ENCODE results near the gene POLR2C.
"Not testable (repeated sequence)": the region's sequence is repeated elsewhere in the genome, so short reads cannot be mapped to it uniquely, and the experiment has no call there.

The POLR2C gene

DNA sequence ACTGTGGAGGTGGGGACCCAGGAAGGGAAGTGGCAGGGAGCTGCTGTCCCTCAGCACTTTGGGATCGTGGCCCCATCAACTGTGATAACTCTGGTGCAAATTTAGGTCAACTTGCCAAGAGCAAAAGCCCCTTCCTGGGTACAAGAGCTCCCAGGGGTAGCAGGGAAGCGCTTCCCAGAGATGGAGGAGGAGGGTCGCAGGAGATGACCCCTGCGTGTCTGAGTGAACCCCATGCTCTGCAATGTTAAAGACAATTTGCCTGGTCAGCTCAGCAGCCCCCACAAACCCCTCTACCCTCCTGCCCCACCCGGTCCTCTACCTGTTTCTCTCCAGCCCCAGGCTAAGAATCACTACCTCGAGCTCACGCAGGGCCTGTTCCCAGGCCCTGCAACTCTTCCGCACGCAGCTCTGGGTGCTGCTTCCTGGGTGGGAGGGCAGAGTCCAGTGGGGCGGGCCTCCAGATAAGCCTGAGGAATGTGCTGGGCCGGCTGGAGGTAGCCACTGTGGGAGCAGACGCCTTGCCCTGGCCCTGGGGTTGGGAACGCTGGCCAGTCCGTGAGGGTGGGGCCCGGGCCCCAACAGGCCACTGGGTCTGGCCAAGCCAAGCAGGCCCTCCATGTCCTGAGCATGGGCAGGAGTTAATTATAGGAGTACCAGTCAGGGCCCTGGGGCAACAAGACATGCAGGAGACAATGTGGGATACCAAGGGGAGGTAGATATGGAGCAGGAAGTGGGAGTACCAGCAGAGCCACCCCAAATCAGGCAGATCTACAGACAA lies 17.7 kb downstream of the POLR2C start:
- no peak for DNase-seq

DNA sequence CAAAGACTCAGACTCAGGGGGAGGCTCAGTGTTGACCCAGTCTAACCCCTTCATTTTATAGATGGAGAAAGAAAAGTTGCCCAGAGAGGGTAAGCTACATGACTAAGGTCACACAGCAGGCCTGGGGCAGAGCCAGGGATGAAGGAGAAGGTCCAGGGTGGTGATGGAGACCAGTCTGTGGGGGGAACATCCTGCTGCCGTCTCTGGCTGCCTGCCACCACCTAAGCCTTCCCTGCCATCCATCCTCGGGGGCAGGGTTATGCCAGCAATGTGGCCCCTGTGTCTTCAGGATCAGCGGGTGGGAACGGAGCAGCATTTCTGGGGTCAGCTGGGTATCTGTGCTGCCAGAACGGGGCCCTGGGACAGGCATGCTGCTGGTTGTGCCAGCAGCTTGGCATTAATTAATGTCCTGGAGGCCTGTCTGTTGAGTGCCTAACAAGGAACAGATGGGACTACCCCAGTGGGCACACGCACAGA lies 18.3 kb downstream of the POLR2C start:
- DNase-seq = no peak

DNA sequence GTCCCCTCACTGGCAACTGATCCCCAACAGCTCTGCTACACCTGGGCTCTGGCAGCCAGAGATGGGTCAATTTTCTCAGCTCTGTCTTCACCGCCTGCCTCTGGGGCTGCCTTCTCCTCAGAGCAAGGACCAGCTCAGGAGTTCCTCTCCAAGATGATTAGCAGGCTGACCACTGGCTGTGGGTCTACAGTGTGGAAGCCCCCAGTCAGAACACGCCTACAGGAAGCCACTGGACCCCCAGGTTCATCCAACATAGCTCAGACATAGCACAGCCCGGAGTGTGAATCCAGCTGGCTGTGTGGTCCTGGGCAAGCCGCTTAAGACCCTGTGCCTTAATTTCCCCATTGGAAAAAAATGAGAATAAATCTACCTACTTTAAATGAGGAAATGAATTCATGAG lies 18.9 kb downstream of the POLR2C start:
- no peak for DNase-seq

DNA sequence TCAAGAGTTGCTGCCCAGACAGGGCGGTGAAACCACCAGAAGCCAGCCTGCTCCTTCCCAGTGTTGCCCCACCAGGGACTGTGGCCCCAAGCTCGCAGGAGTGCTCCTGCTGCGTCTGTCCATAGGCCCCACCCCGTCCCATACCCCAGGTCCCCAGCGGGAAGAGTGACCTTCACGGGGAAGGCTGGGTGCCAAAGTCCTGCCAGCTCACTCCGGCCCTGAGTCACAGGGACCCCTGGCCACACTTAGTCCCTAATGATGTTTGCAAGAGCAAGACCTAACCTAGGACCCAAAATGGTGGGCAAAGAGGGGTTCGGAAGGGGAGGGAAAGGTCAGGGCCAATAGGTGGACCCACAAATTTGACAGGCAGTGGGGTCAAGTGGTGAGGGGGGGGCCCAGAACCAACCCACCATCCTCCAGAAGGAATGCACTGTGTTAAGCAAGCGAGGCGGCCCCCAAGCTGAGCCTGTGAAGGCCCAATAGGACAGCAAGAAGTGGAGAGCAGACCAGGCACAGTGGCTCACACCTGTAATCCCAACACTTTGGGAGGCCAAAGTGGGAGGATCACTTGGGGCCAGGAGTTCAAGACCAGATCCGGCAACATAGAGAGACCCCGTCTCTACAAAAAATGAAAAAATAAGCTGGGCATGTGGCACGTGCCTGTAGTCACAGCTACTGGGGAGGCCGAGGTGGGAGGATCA lies 20.5 kb downstream of the POLR2C start:
- DNase-seq = no peak

DNA sequence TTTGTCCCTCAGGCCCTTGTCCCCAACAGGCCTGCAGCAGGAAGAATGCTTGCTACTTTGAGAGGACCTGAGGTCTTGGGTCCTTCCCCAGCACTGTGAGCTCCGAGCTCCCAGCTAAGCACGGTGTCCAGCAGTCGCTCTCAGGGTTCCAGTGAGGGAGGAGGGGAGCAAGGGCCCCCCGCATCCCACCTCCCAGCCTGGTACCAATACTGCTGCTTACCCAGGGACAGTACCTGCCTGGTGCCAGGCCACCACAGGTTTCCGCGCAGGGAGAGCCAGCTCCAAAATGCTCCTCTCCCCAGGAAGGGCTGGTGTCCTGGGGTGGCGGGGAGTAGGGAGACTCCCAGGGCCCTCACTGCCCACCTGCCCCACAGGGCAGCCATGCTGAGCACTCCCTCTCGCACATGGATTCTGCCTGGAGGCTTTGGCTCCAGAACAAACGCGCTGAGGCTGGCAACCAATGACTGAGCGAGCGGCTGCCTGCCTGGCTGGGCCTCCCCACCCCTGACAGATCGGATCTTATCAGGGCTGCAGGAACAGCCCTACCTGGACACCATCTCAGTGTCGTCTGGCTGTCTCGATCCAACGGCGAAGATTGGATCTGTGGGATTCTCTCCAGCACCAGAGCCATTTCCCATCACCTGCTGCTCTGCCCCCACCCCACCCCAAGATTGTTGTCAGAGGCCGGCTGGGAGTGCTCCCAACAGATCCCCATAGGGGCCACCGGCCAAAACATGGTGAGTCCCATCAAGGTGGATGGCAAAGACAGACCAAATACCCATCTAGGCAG lies 21.4 kb downstream of the POLR2C start:
- no peak for DNase-seq

DNA sequence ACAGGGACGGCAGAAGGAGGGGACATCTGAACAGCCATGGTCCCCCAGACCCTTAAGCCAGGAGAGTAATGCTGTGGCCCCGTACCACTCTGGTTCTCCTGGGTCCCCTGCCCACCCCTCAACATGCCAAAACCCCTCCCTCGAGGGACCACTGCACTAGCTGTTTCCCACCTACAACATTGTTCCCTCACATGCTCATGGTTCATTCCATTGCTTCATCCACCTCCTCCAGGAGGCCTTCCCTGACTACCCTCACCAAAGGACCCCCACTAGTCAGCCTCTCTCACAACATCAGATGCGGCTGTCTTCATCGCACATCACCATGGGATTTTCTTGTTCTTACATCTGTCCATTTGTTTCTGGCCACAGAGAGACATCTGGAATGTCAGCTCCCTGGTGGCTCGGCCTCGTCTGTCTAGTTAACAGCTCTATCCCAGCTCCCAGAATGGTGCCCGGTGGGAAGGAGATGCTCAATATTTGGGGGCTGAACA lies 22.1 kb downstream of the POLR2C start:
- no peak for DNase-seq

DNA sequence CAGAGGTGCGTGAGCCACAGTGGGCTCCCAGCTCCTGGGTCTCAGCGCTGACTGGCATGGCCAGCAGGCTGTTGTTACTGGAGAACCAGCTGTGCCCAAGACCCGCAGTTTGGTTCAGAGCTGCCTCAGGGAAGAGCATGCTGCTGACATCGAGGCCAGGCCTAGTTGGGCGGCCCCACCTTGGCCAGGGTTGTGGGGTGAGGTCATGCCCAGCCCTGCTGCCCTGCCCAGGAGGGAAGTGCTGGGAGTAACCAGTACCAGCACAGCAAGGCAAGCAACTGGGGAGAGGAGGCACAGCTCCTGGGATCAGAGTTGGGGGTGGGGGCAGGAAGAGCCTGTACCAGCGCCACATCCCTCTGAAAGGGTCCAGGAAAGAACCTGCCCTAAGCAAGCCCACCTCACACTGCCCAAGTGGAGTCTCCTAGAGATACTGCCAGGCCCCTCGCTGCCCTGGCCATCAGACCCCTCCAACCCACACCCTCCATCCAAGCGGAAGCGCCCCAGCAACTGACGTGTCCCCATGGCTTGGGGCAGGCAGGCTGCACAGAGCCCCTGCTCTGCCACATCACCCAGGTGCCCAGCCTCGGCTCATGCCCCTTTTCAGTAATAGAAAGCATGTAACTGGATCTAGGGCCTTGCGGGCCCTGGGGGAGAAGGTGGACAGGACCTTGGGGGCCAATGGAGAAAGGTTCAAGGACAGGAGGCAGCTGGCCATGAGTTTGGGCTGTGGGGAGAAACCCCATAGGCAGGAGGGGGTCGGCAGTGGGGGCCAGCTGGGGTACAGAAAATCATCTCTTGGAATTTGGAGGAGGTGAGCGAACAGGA lies 22.8 kb downstream of the POLR2C start:
- no peak for DNase-seq

DNA sequence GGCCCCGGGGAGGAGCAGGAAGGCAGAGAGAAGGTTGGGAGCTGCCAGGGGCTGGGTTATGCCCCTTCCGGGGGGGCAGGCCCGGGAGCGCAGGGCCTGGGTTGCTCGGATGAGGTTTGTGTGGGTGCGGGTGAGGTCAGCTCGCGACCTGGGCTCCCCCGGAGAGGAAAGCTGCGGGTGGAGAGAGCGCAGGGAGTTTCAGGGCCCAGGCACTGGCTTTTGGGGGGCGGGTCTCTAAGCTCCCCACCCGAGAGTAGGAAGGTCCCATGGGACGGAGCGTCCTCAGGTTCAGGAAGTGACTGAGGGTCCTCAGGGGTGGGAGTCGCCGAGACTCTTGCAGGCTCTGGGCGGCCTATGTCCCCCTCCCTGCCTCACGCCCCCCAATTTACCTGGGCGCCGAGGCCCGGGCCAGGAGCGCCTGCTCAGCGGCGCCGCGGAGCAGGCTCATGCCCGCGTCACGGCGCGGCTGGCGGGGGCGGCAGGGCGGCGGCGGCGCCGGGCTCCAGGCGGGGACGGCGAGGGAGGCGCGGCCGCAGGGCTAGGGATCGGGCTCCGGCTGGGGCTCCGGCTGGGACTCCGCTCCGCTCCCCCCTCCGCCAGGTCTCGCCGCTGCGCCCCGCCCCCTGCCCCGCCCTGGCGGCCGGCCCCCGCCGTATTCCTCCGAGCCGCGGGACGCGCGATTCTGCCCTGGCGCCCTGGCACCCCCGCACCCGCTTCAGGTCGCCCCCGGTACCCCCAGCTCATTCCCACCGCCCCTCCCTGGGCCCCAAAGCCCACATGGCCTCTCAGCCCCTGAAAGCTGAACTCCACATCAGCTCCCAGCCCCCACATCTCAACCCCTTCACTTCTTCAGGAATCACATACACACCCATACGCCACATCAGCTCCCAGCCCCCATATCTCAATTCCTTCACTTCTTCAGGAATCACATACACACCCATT lies 23.7 kb downstream of the POLR2C start, which contains the start of gene DOK4:
TSS of gene DOK4 (minus strand) at position 578 of the 942 bp plus-strand sequence. CDS start 6,986 bp downstream, outside the sequence.
- DNase-seq = peak; percentile 81

DNA sequence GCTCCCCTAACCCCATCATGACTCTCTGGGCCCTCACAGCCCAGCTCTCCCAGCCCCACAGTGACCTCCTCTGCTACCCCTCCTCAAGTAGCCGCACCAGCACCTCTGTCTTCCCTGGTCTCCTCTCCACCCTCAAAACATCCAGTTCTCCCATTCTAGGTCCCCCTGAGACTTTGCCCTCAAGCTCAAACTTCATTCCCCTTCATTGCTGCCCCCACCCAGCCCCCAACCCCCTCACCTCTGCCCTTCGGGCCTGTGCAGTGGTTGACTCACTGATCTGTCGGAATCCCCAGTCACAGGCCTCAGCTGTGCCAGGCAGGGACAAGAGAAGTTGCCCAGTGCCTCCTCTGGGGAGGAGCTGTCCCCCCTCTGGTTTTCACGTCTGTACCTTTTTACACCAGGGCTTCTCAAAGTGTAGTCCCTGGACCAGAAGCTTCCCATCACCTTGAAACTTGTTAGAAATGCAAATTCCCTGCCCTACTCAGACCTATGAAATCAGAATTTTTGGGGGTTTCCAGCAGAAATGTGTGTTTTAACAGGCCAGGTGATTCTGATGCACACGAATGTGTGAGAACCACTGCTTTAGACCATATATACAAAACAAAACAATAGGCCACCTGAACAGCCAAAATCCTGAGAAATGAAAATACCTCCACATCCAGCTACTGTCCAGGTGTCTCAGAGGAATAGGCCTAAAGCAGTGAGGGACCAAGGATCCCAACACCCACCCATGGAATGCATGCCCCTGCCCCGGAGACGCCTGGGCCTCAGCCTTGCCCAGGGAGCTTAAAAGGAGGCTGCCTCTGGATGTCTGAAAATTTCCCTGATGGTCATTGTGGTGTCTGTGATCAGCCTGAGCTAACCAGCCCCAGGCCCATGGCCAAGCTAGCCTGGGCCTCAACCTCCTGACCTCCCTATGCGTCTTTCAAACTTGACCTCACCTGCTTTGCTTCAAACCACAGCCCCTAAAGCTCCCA lies 24.7 kb downstream of the POLR2C start:
- DNase-seq = no peak

DNA sequence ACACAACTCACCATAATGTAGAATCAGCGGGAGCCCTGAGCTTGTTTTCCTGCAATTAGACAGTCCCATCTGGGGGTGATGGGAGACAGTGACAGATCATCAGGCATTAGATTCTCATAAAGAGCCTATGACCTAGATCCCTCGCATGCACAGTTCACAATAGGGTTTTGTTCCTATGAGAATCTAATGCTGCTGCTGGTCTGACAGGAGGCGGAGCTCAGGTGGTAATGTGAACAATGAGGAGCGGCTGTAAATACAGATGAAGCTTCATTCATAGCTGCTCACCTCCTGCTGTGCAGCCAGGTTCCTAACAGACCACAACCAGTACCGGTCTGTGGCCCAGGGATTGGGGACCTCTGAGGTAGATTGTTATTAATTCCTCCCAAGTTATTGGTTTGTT lies 26.8 kb downstream of the POLR2C start:
- no peak for DNase-seq

DNA sequence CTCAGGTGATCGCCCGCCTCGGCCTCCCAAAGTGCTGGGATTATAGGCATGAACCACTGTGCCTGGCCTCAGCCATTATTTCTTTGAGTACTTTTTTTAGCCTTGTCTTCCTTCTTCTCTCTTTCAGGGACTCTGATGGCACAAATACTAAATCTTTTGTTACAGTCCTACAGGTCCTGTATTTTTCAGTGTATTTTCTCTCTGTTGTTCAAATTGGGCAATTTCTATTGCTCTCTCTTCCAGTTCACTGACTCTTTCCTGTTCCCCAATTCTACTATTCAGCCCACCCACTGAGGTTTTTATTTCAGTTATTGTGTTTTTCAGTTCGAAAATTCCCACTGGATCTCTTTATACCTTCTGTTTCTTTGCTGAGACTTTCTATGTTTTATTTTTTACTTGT lies 31.3 kb downstream of the POLR2C start:
- no peak for DNase-seq

DNA sequence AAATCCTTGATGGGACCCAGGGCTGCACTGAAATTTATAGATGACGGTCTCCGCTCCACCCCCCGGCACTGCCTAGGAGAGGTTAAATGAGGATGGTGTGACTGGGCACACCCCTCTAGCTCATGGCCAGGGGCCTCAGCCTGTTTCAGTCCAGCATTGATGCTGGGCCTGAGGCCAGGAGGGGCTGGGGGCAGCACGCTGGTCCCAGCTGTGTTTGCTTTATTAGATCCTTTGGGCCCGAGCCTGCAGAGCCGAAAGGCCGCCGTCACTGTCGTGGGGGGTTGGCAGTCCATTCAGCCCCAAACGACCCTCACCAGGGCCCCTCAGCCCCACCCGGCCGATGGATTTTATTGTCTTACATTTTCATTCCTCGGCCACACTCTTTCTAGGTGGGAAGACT lies 34.6 kb downstream of the POLR2C start:
- no peak for DNase-seq

DNA sequence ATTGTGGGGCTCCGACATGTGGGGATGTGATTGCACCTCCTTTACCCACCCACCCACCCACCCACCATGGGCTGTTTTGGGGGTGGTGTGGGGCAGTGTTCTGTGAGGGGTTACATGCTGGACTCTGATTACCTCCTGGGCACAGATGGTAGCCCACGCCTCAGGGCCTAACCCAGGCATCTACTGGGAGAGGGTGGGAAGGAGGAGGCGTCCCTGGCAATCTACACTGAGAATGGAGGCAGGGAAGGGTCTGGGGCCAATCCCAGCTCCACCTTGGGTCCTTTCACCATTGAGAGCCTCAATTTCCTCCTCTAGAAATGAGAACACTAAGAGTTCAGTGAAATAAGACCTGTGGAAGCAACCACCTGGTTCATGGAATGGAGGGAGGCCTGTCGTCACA lies 35.6 kb downstream of the POLR2C start:
- DNase-seq = no peak

DNA sequence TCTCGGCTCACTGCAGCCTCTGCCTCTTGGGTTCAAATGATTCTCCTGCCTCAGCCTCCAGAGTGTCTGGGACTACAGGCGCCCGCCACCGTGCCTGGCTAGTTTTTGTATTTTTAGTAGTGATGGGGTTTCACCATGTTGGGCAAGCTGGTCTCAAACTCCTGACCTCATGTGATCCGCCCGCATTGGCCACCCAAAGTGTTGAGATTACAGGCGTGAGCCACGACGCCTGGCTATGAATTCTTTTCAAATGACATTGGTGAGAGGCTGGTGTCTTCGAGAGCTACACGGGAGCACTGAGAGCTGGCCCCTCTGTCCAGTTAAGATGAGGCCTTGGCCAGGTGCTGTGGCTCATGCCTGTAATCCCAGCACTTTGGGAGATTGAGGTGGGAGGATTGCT lies 37.5 kb downstream of the POLR2C start:
- DNase-seq = not testable (repeated sequence)

GRCh38 chr16:57500578-57501111 lies 38.2 kb downstream of the POLR2C start:
- DNase-seq = no peak

GRCh38 chr16:57501492-57501891 lies 39.0 kb downstream of the POLR2C start:
- DNase-seq = no peak

- DNase-seq = no peak
Observed at GRCh38 chr16:57502048-57502775, 39.7 kb downstream of the POLR2C start.

DNA sequence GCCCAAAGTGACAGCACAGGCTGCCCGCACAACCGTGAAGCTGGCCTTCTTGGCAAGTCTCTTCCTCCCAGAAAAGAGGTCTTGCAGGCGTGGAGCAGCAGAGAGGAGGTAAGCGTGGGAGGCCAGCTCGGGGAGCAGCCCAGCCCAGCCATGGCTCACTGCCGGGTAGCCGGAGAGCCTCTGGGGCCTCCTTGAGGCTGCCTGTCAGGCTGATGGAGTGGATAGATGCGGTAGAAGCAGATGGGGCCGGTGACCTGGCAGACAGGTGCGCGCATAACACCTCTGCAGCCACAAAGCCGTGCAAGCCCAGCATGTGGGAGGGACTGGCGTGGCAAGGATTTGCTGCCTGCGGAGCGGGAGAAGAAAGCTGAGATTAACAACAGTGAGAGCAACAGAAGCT lies 40.9 kb downstream of the POLR2C start:
- no peak for DNase-seq

DNA sequence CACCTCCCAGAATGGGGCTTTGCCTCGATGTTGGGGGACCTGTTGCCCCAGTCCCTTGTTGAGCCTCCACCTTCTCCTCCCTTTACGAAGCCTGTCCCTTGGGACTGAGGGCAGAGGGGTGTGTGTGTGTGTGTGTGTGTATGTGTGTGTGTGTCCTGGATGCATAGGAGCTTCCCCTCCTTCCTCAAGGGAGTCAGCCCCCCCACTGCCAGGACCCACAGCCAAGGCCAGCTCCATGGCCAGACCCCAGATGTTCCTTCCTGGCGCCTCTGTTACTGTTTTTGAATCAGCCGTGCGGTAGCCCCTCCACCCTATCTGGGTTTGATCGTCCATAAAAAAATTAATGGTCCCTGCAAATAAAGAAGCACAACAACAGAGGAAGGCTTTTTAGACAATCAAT lies 41.5 kb downstream of the POLR2C start:
- no peak for DNase-seq

Measured in activated CD4-positive, alpha-beta T cell treated with anti-CD3 and anti-CD28 coated beads, Interleukin-10, Interleukin-2, amounts not matched to agents 100 ng/mL and 50 ng/mL, durations not matched to agents 16 hours and 8 hours (primary cell).